ENCODE measurements around the gene LRRC4C. TPM values are rescaled to one million over a fixed set of nuclear protein-coding genes. Genes with fewer than 3 reads are reported as not detected.

Gene LRRC4C
- total RNA-seq, 2 experiments from 2014 or later, result not detected

DNA sequence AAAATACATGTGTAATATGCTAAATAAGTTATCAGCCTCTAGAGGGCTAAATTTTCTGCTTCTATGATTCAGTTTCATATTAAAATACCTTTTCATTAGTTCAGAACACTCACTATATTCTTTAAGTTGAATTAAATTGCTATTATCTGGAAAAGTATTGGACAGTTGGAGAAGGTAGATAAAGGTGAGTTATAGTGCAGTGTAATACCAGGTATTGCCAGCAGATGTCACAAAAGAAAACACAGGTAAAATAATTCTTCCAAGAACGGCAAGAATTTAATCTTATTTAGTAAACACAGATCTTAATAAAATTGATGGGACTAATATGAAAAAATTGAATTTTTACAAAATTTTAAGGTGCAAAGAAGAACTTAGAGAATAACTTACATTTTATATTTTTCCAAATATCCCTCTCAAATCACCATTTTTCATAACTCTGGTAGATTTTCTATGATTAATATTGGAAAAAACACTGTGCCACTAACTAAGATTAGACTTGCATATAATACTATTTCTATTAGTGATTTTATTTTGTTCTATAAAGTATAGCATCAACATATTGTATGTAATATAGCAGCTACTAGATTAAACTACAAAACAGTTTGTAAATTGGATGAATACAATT is 1.7 kb upstream of the LRRC4C start:
- no peaks in the 10 kb centered on the region for H3K4me1 Mint-ChIP-seq (ENCODE audit: low read depth)
- Histone ChIP-seq H3K9me3 (ENCODE audit: control insufficient read depth in 1 of 2, insufficient read depth in 1 of 2, low read length in 2 of 2) (no peaks in the 10 kb centered on the region), H3K27ac (ENCODE audit: low read depth in 1 of 2, low read length in 2 of 2) (no peak overlapping the region), H3K4me3 (ENCODE audit: low read length) (no peak overlapping the region), H3K36me3 (ENCODE audit: insufficient read depth, low read length) (no peaks in the 10 kb centered on the region), H3K4me1 (ENCODE audit: insufficient read depth, low read length) (no peaks in the 10 kb centered on the region), H3K27me3 (ENCODE audit: control insufficient read depth in 1 of 2, insufficient read depth in 2 of 2, low read length in 2 of 2) (peaks cover 0 to 4% of the 10 kb centered on the region in 2 experiments)
- H3K9me3 Mint-ChIP-seq, result peaks cover 3% of the 10 kb centered on the region
- no peak overlapping the region for H3K27ac Mint-ChIP-seq
- H3K27me3 Mint-ChIP-seq, result peaks cover 25% of the 10 kb centered on the region
- TF ChIP-seq, protein P1, sequence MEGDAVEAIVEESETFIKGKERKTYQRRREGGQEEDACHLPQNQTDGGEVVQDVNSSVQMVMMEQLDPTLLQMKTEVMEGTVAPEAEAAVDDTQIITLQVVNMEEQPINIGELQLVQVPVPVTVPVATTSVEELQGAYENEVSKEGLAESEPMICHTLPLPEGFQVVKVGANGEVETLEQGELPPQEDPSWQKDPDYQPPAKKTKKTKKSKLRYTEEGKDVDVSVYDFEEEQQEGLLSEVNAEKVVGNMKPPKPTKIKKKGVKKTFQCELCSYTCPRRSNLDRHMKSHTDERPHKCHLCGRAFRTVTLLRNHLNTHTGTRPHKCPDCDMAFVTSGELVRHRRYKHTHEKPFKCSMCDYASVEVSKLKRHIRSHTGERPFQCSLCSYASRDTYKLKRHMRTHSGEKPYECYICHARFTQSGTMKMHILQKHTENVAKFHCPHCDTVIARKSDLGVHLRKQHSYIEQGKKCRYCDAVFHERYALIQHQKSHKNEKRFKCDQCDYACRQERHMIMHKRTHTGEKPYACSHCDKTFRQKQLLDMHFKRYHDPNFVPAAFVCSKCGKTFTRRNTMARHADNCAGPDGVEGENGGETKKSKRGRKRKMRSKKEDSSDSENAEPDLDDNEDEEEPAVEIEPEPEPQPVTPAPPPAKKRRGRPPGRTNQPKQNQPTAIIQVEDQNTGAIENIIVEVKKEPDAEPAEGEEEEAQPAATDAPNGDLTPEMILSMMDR (IDR thresholded peaks at IDR 0.05), result peak; percentile 53
- ChIA-PET CTCF (interaction anchor here (0.6 kb wide), 1 partner anchor 22 kb away, joined by 3 read pairs; no protein-coding TSS in a partner anchor), POLR2A (no interaction called here)
- no peaks in the 10 kb centered on the region for H3K36me3 Mint-ChIP-seq (ENCODE audit: low read depth)
- intact Hi-C loops (cut with DNase I, micrococcal nuclease), result loop anchor here in 1 of 2 experiments (5.0 kb wide), 1 partner anchor 1821 kb away; no protein-coding TSS in a partner anchor
- ATAC-seq (ENCODE audit: poor library complexity) (no peak), DNase-seq (peak in 1 of 14 experiments; percentile 4)
- no peak overlapping the region for H3K4me3 Mint-ChIP-seq

DNA sequence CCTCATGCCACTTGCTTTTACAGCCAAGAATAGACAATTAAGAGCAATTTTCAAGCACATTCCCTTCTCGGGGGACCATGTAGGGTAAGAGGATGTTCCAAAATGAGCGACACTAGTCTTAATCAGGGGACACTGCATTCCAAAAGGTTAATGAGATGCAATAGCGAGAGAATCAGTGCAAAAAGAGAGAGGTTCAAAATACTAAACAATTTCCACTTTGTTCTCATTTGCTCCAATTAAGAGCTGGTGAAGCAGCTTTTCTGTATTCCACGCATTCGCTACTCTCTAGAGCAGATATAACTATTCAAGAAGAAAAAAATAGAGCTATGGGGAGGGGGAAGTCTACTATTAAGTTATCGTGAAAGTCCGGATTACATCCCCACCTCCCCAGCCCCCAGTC is 811 bp downstream of the LRRC4C start:
- Mint-ChIP-seq H3K27me3 (peaks cover 25% of the 10 kb centered on the region), H3K4me1 (ENCODE audit: low read depth) (no peaks in the 10 kb centered on the region), H3K4me3 (no peak overlapping the region), H3K36me3 (ENCODE audit: low read depth) (no peaks in the 10 kb centered on the region), H3K27ac (no peak overlapping the region), H3K9me3 (peaks cover under 1% of the 10 kb centered on the region)
- TF ChIP-seq, protein P1 (IDR thresholded peaks at IDR 0.05), result no peak
- ATAC-seq (ENCODE audit: poor library complexity), result no peak
- H3K9me3 ChIP-seq (ENCODE audit: control insufficient read depth in 1 of 2, insufficient read depth in 1 of 2, low read length in 2 of 2), result no peaks in the 10 kb centered on the region
- H3K36me3 ChIP-seq (ENCODE audit: insufficient read depth, low read length), result no peaks in the 10 kb centered on the region
- no peak overlapping the region for H3K4me3 ChIP-seq (ENCODE audit: low read length)
- peaks cover 0 to 4% of the 10 kb centered on the region in 2 experiments for H3K27me3 ChIP-seq (ENCODE audit: control insufficient read depth in 1 of 2, insufficient read depth in 2 of 2, low read length in 2 of 2)
- DNase-seq, result no peak
- H3K27ac ChIP-seq (ENCODE audit: low read depth in 1 of 2, low read length in 2 of 2), result no peak overlapping the region
- ChIA-PET POLR2A (no interaction called here), CTCF (no interaction called here)
- no peaks in the 10 kb centered on the region for H3K4me1 ChIP-seq (ENCODE audit: insufficient read depth, low read length)
- intact Hi-C loops (cut with DNase I, micrococcal nuclease), result loop anchor here in 1 of 2 experiments (5.0 kb wide), 1 partner anchor 1824 kb away; no protein-coding TSS in a partner anchor

GRCh38 chr11:41458154-41458553 is 1.3 kb downstream of the LRRC4C start:
- H3K27ac ChIP-seq (ENCODE audit: low read depth in 1 of 2, low read length in 2 of 2), result no peak overlapping the region
- H3K27me3 Mint-ChIP-seq, result peaks cover 25% of the 10 kb centered on the region
- no peaks in the 10 kb centered on the region for H3K36me3 Mint-ChIP-seq (ENCODE audit: low read depth)
- H3K36me3 ChIP-seq (ENCODE audit: insufficient read depth, low read length), result no peaks in the 10 kb centered on the region
- H3K27ac Mint-ChIP-seq, result no peak overlapping the region
- TF ChIP-seq, protein P1 (IDR thresholded peaks at IDR 0.05), result no peak
- no peaks in the 10 kb centered on the region for H3K9me3 ChIP-seq (ENCODE audit: control insufficient read depth in 1 of 2, insufficient read depth in 1 of 2, low read length in 2 of 2)
- intact Hi-C loops (cut with DNase I, micrococcal nuclease), result loop anchor here in 1 of 2 experiments (5.0 kb wide), 1 partner anchor 1824 kb away; no protein-coding TSS in a partner anchor
- no peaks in the 10 kb centered on the region for H3K9me3 Mint-ChIP-seq
- no peaks in the 10 kb centered on the region for H3K4me1 Mint-ChIP-seq (ENCODE audit: low read depth)
- ChIA-PET CTCF (no interaction called here), POLR2A (no interaction called here)
- peaks cover 0 to 4% of the 10 kb centered on the region in 2 experiments for H3K27me3 ChIP-seq (ENCODE audit: control insufficient read depth in 1 of 2, insufficient read depth in 2 of 2, low read length in 2 of 2)
- H3K4me3 Mint-ChIP-seq, result no peak overlapping the region
- ATAC-seq (ENCODE audit: poor library complexity), result no peak
- no peak overlapping the region for H3K4me3 ChIP-seq (ENCODE audit: low read length)
- no peak for DNase-seq
- no peaks in the 10 kb centered on the region for H3K4me1 ChIP-seq (ENCODE audit: insufficient read depth, low read length)

Data from CD4-positive, alpha-beta T cell (primary cell).